Prostate gland (tissue), 2 donors: ENCODE measurements around the gene HOXA1. TPM values are rescaled to one million over a fixed set of nuclear protein-coding genes. Genes with fewer than 3 reads are reported as not detected.

ENCODE experiments used
- DNase-seq: peaks from one replicate; pipeline ENCODE4 v3.0.0-alpha.2; 2019; ENCODE audit warnings: low spot score
- H3K27ac ChIP-seq, 2 donors: fragments of 200-600 bp; sonication (generic); 2 replicates each; pipeline ENCODE4 v1.5.1; 2017 to 2019
- H3K27me3 ChIP-seq: fragments of 200-600 bp; sonication (generic); replicated peaks from 2 replicates; pipeline ENCODE4 v1.5.1; 2019; ENCODE audit not compliant: insufficient read depth
- H3K36me3 ChIP-seq, 2 donors: fragments of 200-600 bp; sonication (generic); 1 replicate in 1 of 2; 2 replicates in 1 of 2; pipeline versions ENCODE4 v1.5.1 to v1.8.1; 2017 to 2019
- H3K4me1 ChIP-seq: fragments of 200-600 bp; sonication (generic); replicated peaks from 2 replicates; pipeline ENCODE4 v1.5.1; 2019
- H3K4me3 ChIP-seq, 2 donors: fragments of 200-600 bp; sonication (generic); 2 replicates each; pipeline ENCODE4 v1.5.1; 2017 to 2019
- H3K9me3 ChIP-seq: fragments of 200-600 bp; sonication (generic); 2 replicates; pipeline ENCODE4 v1.5.1; 2017
- POLR2A ChIP-seq: fragments of 450-650 bp; IDR thresholded peaks from one replicate; pipeline ENCODE4 v1.6.1; 2016; ENCODE audit warnings: antibody characterized with exemption, mild to moderate bottlenecking
- POLR2AphosphoS5 ChIP-seq: sonication (generic); formaldehyde crosslinking; IDR thresholded peaks from one replicate; pipeline ENCODE4 v1.6.1; 2017; ENCODE audit warnings: antibody characterized with exemption
- WGBS: methylation state at CpG from one replicate; pipeline ENCODE4 v1.1.5; 2018; 5-methylcytosine and 5-hydroxymethylcytosine counted together
- intact Hi-C: fragments of 100-400 bp; cut with DNase I; formaldehyde crosslinking; loops from one replicate; pipeline ENCODE4 v1.14.2; 2022
- total RNA-seq, 2 donors: library from RNA; depleted of rRNA; stranded (reverse); fragments of >200 nt; gene quantifications; one replicate each; pipeline ENCODE4 v1.1.0, GENCODE V29; 2016
- TF ChIP-seq, protein P1 (sequence below), 4 experiments: fragments of 200-600 bp in 2 of 4; fragments of 450-650 bp in 2 of 4; sonication (generic) in 2 of 4; IDR thresholded peaks; 1 replicate in 3 of 4; 2 replicates in 1 of 4; pipeline ENCODE4 v1.5.1; 2016 to 2019; ENCODE audit warnings: antibody characterized with exemption in 4 of 4, mild to moderate bottlenecking in 2 of 4, moderate library complexity in 2 of 4

Gene HOXA1
- total RNA-seq, 2 donors from 2014 or later = 2.1 TPM; not detected in 1

DNA sequence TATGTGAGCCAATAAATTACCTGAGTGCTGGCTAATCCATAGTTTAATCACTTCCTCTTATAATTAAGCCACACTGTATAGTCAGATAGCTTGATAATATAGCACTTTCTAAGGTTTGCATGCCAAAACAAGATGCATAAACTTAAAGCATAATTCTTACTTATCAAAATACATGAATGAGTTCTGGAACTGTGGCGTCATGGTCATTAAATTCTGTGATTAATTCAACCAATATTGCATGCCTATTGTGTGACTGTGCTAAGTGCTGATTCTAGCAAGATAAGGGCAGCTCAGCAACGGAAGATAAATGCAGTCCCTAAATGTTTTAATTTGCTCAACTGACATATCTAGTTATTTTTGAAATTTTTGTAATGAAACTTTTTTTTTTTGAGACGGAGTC lies 29.7 kb downstream of the HOXA1 start:
- H3K27me3 ChIP-seq = no peaks in the 10 kb centered on the region
- DNase-seq = no peak
- 74% methylated on average over 3 of the region's 3 CpGs for WGBS
- intact Hi-C loops = no loop called here
- no peaks in the 10 kb centered on the region for H3K9me3 ChIP-seq
- no peak overlapping the region for H3K27ac ChIP-seq
- H3K36me3 ChIP-seq = no peaks in the 10 kb centered on the region
- TF ChIP-seq POLR2A (no peak), POLR2AphosphoS5 (no peak)
- TF ChIP-seq, protein P1, sequence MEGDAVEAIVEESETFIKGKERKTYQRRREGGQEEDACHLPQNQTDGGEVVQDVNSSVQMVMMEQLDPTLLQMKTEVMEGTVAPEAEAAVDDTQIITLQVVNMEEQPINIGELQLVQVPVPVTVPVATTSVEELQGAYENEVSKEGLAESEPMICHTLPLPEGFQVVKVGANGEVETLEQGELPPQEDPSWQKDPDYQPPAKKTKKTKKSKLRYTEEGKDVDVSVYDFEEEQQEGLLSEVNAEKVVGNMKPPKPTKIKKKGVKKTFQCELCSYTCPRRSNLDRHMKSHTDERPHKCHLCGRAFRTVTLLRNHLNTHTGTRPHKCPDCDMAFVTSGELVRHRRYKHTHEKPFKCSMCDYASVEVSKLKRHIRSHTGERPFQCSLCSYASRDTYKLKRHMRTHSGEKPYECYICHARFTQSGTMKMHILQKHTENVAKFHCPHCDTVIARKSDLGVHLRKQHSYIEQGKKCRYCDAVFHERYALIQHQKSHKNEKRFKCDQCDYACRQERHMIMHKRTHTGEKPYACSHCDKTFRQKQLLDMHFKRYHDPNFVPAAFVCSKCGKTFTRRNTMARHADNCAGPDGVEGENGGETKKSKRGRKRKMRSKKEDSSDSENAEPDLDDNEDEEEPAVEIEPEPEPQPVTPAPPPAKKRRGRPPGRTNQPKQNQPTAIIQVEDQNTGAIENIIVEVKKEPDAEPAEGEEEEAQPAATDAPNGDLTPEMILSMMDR (IDR thresholded peaks at IDR 0.05) = no peak
- H3K4me1 ChIP-seq = no peaks in the 10 kb centered on the region
- H3K4me3 ChIP-seq = no peak overlapping the region

DNA sequence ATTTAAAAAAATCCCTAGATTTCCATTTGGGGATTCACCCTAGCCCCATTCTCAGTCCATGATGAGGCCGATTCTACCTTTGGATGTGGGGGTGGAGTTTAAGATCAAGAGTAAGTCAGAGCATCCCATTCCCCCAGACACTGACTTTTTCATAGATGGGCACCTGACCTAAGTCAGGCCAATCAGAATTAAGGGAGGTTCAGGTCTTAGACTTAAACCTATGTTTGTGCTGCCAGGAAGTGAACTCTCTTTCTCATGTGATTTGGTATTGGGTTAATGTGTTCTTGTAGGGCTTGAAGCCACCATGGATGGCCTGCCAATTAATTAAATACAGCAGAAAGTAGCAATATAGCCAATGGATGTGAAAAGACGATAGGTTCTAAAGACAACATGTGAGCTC lies 30.1 kb downstream of the HOXA1 start:
- no peaks in the 10 kb centered on the region for H3K27me3 ChIP-seq
- no peaks in the 10 kb centered on the region for H3K9me3 ChIP-seq
- 94% methylated on average over 2 of the region's 2 CpGs for WGBS
- TF ChIP-seq, protein P1 (IDR thresholded peaks at IDR 0.05) = no peak
- TF ChIP-seq POLR2A (no peak), POLR2AphosphoS5 (no peak)
- no peak overlapping the region for H3K27ac ChIP-seq
- no peaks in the 10 kb centered on the region for H3K36me3 ChIP-seq
- intact Hi-C loops = no loop called here
- DNase-seq = no peak
- H3K4me3 ChIP-seq = no peak overlapping the region
- H3K4me1 ChIP-seq = no peaks in the 10 kb centered on the region

DNA sequence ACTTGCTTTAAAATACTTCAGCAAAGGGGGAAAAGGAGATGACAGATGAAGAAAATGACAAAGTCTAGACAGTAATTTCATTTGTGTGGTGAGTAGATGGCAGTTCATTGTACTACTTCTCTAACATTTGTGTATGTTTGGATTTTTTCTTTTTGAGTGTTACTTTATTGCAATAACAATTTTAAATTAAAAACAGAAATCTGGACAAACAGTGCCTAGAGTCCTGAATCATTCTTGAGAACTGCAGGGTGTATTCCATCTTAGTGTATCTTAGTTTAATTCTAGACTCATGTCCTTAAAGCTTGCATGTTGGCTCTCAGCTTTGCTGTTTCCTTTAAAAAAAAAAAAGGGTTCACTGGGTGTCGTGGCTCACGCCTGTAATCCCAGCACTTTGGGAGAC lies 31.1 kb downstream of the HOXA1 start:
- Histone ChIP-seq H3K9me3 (no peaks in the 10 kb centered on the region), H3K27me3 (no peaks in the 10 kb centered on the region), H3K4me3 (no peak overlapping the region), H3K36me3 (no peaks in the 10 kb centered on the region), H3K4me1 (no peaks in the 10 kb centered on the region), H3K27ac (no peak overlapping the region)
- no peak for DNase-seq
- intact Hi-C loops = no loop called here
- WGBS = 81% methylated on average over 2 of the region's 2 CpGs
- TF ChIP-seq POLR2A = no peak
- TF ChIP-seq, protein P1 (IDR thresholded peaks at IDR 0.05) = no peak
- TF ChIP-seq POLR2AphosphoS5 = no peak

DNA sequence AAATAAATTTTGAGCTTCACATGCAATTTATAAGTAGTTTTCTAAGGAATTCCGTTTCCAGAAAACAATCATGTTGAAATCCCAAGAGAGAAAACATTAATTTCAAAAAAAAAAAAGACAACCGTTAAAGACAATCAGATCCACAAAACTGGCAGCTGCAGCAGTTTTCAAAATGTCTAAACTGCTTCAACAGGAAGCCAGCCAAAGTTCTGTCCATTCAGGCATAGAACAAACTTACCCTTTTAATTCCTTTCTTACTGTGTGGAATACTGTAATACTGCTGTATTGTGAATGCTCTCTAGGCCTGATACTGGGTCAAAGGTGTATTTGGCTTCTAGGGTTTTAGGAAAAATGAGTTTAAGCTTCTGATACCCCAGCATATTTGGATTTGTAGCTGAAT lies 31.6 kb downstream of the HOXA1 start:
- H3K4me3 ChIP-seq = no peak overlapping the region
- no peaks in the 10 kb centered on the region for H3K27me3 ChIP-seq
- no peak overlapping the region for H3K27ac ChIP-seq
- intact Hi-C loops = no loop called here
- no peaks in the 10 kb centered on the region for H3K4me1 ChIP-seq
- no peaks in the 10 kb centered on the region for H3K9me3 ChIP-seq
- TF ChIP-seq POLR2A (no peak), POLR2AphosphoS5 (no peak)
- TF ChIP-seq, protein P1 (IDR thresholded peaks at IDR 0.05) = no peak
- no peak for DNase-seq
- 16% methylated on average over 2 of the region's 2 CpGs for WGBS
- H3K36me3 ChIP-seq = no peaks in the 10 kb centered on the region

DNA sequence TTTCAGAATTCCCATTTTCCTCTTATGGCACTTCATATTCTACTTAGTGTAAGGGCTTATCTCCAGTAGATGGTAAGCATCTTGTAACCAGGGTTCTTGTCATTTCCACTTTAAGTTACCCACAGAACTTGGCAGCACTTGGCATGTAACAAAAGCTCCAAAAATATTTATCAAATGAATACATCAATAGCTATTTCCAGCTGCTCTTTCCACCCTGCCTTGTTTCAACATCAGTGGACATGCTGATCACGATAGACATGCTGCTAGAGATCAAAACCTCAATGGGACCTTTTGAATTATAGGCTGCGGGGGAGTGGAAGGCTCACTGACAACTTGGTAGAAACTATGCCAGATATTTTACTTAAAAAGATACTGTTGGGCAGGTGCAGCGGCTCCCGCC lies 32.9 kb downstream of the HOXA1 start:
- TF ChIP-seq, protein P1 (IDR thresholded peaks at IDR 0.05) = no peak
- TF ChIP-seq POLR2A = no peak
- TF ChIP-seq POLR2AphosphoS5 = no peak
- Histone ChIP-seq H3K27ac (no peak overlapping the region), H3K4me3 (no peak overlapping the region), H3K27me3 (no peaks in the 10 kb centered on the region), H3K4me1 (no peaks in the 10 kb centered on the region), H3K9me3 (no peaks in the 10 kb centered on the region), H3K36me3 (no peaks in the 10 kb centered on the region)
- no peak for DNase-seq
- intact Hi-C loops = no loop called here
- 96% methylated on average over 4 of the region's 4 CpGs for WGBS
